UCSD-AML1 (cell line): Measurements from ENCODE around the gene SKI.

ENCODE experiments used
- DNase-seq: peaks from one replicate; lab custom pipeline; 2025; ENCODE audit not compliant: unreplicated experiment; lab: John Stamatoyannopoulos, UW

Gene SKI

DNA sequence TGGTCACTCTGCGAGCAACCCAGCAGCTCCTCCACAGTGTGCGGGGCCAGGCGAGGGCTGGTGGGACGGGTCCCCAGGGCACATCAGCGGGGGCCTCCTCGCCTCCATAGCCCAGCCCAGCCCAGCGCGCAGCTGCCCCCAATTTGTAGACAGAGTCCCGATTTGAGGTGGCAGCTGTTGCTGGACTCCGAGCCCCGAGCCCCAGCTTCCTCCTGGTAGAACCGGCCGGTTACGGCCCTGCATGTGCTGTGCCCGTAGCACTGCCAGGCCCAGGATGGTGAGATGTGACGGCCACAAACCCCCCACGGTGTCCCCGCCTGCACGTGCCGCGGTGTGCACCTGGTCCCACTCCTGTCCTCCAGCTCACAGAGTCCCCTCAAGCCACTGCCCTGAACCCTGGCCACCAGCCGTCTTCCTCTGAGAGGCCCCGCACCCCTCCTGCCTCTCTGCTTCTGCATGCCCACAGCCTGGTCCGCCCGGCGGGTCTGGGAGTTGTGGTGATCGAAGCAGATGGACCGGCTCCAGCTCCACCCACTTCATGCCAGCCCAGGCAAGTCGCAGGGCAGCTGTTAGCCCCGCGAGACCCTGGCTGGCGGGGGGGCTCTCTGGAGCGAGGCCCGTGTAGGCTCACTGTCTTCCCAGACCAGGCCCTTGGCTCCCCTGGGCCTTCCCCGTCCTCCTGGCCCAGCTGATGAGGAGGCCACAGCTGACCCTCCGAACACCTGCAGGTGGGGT is 107.8 kb downstream of the SKI start:
- no peak for DNase-seq

GRCh38 chr1:2336499-2336898 is 108.4 kb downstream of the SKI start:
- no peak for DNase-seq

- no peak for DNase-seq
Measured at GRCh38 chr1:2337081-2337480, 109.0 kb downstream of the SKI start.

GRCh38 chr1:2337501-2337900 is 109.4 kb downstream of the SKI start:
- no peak for DNase-seq

GRCh38 chr1:2339206-2340085 is 111.3 kb downstream of the SKI start:
- no peak for DNase-seq

- no peak for DNase-seq
Measured at GRCh38 chr1:2340086-2340917, 112.2 kb downstream of the SKI start.

DNA sequence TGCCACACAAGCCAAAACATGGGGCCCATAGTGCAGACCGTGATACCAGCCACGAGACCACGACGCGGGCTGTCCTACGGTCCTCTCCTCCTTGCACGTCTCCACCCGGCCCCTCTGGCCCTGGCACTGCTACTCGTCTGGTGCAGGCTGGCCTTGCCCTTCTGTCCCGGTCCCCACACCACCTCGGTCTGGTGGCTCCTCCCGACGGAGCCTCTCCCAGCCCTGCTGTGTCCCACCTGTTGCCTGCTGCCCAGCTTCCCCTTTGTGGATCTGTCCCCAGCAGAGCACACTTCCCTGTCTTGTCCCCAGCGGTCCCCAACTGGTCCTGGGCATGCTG is 112.8 kb downstream of the SKI start:
- no peak for DNase-seq

DNA sequence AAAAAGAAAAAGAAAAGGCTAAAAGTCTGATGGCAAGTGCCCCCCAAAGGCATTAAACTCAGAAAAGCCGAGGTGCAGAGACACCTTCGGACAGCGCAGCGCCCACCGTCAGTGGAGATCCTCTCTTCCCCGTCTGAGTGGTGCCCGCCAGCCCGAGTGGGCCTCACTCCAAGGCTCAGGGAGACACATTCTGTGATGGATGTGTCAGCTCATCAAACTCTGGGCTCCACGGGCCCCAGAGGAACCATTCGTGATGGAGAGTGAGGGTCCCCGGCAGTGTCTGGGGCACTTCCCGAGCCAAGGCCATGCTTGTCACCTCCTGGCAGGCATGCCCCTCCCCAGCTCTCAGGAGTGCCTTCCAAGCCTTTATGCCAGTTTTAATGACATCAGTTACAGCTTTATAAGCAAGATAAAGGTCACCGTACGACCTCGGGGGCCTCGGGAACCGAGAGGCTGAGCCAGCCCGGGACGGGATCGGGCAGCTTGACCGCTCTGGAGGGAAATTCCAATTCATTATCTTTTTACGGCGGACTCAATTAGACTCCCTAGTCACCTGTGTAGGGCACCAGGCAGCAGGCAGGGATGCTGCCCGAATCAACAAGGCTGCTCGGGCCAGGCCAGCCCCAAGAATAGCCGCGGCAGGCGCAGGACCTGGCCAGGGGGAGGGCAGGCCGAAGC is 113.7 kb downstream of the SKI start:
- no peak for DNase-seq

- no peak for DNase-seq
Measured at GRCh38 chr1:2342384-2343022, 114.4 kb downstream of the SKI start.

GRCh38 chr1:2343023-2343935 is 115.2 kb downstream of the SKI start:
- DNase-seq: no peak

DNA sequence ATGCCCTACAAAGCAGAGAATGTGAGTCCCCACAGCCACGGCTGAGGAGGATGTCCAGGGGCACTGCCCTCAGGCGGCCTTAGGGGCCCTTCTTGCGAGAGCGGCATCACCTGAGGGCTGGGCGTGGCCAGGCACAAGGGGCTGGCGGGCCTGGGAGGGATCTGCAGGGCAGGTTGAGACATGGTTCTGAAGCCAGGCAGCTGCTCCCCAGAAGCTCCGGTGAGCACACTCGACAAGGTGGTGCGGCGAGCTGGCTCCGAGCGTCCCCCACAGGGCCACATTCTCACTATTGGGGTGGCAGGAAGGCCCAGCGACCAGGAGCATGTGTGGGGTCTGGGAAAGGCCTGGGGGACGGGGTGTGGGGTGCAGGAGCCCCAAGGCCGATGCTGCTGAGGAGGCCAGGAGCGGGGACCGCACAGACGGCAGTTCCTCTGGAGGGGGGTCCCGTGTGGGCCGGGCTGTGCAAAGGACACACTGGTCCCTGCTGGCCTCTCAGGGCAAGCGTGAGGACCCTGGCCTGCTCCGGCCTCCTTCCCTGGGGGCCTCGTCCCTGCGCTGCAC is 116.1 kb downstream of the SKI start:
- DNase-seq: no peak

DNA sequence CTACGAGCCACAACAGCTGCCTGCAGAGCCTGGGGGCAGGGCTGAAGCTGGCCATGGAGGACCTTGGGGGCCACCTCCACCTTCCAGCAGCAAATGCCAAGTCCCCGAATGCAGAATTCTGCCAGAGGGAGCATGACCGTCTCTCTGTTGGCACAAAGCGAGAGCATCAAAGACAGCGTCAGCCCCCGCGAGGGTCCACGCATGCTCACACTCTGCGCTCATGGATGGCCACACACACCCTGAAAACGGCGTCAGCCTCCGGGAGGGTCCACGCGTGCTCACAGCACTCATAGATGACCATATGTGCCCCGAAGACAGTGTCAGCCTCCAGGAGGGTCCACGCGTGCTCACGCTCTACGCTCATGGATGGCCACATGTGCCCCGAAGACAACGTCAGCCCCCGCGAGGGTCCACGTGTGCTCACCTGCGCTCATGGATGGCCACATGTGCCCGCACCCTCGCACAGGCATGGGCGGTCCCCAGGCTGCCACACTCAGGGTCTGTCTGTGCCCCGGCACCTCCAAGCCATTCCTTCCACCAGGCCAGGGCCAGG is 116.7 kb downstream of the SKI start:
- no peak for DNase-seq

- DNase-seq: no peak
Measured at GRCh38 chr1:2345297-2346075, 117.4 kb downstream of the SKI start.

GRCh38 chr1:2346691-2347408 is 118.7 kb downstream of the SKI start:
- no peak for DNase-seq

DNA sequence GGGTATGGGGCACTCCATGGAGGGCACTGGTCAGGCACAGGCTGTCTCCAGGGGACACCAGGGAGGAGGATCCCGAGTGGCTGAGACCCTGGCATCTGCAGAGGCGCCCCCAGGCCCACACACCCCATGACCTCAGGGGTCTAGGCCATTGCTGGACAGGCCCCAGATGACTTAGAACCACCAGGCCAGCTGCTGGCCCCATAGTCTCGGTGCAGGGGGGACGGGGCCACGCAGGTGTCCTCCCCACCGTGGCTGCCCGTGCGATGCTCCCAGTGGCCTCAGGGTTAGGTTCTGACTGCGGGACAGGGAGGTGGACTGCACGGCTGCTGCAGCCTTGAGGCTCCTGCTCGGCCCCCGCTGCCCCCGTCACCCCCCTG is 119.3 kb downstream of the SKI start:
- no peak for DNase-seq

- no peak for DNase-seq
Measured at GRCh38 chr1:2347896-2348295, 119.8 kb downstream of the SKI start.
